ENCODE measurements around the gene NME3.
A peak's percentile ranks its signal among the peaks of the same experiment; 100 is the strongest.

The NME3 gene

DNA sequence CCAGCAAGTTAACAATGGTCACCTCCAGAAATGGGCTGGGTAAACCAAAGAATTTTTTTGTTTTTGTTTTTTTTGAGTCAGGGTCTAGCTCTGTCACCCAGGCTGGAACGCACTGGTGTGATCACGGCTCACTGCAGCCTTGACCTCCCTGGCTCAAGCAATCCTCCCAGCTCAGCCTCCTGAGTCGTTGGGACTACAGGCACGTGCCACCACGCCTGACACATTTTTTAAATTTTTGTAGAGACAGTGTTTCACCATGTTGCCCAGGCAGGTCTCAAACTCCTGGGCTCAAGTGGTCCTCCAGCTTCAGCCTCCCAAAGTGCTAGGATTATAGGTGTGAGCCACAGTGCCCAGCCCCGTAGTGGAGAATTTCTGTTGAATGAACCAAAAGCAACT, 9.3 kb upstream of the NME3 start:
- DNase-seq (ENCODE audit: low read depth), result no peak

GRCh38 chr16:1779741-1780676, 8.7 kb upstream of the NME3 start:
- no peak for DNase-seq (ENCODE audit: low read depth)

DNA sequence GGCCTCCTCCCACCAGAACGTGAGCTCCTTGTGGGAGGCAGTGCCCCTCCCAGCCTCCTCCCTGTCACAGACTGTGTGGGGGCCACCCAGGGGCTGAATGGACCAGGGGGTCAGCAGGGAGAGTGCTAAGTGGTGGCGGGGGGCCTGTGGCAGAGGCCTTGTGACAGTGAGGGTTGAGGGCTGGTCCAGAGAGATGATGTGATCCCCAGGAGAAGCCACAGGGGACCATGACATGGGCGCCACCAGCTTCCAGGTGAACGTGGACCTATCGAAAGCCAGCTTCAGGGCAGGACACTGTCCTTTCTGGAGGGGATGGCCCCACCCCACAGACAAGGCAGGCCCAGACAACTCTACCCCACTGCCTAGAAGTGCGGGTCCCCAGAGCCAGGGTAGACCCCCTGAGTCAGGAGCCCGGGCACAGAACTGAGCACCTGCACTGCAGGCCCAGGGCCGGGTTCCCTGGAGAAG, 7.9 kb upstream of the NME3 start:
- no peak for DNase-seq (ENCODE audit: low read depth)

DNA sequence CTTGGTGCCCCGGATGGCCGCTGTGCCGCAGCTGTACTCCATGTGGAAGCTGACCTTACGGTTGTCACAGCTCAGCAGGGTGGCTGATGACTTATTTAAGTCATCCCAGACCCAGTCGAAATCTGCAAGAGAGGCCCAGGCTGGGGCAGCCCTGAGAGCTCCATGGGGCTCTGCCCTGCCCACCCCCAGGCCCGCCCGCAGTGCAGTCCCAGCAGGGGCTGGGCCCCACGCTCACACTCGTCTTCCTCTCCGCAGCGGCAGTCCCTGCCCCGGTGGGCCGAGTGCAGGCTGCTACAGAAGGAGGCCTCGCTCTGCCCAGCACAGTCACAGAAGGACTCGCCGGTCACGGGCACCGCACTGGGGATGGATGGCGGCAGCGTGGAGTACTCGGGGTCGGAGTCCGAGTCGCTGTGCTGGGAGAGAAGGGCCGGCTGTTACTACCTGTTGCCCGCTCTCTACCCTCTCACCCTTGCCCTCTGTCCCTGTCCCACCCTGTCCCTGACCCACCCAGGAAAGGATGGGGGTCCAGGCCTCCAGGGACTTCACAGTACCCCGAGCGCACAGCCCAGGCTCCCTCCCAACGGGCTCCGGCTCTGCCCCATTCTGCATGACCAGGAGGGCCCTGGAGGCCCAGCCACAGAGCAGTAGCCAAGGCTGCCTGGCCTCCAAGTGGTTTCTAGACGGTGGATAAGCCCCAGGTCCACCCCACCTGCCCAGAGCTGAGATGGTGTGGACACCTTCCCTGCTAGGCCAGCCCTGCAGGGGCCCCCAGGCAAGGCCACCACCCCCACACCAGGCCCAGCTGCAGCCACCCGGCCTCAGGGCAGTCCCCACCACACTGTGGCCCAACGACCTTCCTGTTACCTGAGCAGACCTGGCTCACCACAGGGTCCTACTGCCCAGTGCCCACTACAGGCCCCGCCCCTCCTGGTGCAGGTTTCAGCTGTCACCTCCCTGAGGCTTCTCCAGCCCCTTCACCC, 7.1 kb upstream of the NME3 start:
- no peak for DNase-seq (ENCODE audit: low read depth)

DNA sequence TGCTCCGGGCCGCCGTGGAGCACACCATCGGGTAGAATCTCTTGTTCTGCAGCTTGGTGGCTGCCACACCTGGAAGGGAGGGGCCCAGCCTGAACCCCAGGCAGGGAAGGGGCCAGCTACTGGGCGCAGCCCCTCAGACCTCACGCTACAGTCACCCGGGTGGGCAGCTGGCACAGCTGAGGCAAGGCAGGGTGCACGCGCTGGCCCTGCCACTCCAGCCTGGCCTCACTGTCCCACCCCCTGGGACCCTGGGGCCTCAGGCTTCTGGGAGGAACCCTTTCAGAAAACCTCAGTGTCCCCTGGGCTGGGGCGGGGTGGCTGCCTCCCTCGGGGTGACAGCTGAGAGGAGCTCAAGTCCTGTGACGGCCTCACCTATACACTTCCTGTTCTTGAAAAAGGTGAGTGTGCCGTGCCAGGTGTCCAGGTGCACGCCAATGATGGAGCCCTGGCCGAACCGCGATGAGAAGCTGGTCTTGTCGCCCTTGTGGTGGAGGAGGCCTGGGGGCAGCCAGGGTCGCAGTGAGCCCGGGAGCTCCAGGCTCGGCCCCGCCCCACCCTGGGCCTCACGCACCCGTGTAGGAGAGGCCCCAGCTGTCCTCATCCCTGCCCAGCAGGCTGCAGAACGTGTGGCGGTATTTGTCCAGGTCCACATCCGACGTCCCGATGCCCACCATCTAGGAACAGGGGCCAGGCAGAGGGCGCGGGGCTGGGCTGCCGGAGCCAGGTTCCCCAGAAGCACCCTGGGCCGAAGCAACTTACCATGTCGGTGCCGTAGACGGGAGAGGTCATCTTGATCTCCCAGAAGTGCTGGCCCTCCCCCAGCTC, 6.2 kb upstream of the NME3 start:
- no peak for DNase-seq (ENCODE audit: low read depth)

DNA sequence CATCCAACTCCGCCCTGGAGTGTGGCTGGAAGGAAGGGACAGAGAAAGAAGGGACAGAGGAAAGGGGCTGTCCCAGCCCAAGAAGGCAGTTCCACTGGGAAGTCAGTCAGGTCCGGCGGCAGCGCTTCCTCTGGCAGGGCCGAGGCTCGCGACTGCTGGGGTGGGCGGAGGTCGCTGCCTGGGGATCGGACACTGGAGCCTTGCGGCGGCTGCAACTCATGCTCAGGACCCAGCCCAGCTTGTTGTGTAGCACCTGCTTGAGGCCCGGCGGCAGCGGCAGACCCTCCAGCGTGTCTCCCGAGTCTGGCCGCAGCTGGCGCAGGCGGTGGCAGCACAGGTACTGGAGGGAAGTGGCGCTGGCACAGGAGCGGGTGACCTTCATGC, 5.6 kb upstream of the NME3 start:
- no peak for DNase-seq (ENCODE audit: low read depth)

GRCh38 chr16:1776672-1776955, 5.3 kb upstream of the NME3 start:
- no peak for DNase-seq (ENCODE audit: low read depth)

DNA sequence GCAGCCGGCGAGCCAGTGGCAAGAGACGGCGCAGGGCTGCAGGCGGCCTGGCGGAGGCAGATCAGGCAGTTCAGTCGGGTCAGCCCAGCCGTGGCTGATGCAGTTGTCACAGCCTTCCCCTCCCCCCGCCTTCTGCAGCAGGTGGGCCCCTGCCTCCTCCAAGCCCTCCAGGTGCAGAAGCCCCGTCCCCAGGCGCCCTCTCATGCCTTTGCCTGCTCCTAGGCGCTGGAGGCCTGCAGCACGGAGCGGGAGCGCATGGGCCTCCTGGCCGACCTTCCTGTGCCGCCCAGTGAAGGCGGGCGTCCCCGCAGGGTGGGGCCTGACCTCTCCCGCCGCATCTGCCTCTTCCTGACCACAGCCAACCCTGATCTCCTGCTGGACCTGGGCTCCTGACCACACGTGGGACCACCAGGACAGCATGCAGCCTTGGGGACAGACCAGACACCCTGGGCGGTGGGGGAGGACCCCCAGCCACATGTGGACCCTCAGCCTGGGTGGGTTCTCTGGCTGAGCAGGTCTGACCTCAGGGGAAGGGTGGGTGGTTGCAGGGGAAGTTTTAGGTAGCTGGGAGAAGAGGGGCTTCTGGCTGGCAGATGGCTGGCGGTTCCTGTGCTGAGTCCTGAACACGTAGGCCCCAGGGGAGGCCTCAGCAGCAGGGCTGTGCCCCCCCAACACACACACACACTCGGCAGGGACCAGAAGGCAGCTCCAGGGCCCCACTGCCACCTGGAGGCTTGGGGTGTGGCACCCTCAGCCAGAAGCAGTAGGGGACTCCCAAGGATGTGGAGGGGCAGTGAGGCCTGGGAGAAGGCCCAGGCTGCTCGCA, 4.7 kb upstream of the NME3 start:
- DNase-seq (ENCODE audit: low read depth), result no peak

DNA sequence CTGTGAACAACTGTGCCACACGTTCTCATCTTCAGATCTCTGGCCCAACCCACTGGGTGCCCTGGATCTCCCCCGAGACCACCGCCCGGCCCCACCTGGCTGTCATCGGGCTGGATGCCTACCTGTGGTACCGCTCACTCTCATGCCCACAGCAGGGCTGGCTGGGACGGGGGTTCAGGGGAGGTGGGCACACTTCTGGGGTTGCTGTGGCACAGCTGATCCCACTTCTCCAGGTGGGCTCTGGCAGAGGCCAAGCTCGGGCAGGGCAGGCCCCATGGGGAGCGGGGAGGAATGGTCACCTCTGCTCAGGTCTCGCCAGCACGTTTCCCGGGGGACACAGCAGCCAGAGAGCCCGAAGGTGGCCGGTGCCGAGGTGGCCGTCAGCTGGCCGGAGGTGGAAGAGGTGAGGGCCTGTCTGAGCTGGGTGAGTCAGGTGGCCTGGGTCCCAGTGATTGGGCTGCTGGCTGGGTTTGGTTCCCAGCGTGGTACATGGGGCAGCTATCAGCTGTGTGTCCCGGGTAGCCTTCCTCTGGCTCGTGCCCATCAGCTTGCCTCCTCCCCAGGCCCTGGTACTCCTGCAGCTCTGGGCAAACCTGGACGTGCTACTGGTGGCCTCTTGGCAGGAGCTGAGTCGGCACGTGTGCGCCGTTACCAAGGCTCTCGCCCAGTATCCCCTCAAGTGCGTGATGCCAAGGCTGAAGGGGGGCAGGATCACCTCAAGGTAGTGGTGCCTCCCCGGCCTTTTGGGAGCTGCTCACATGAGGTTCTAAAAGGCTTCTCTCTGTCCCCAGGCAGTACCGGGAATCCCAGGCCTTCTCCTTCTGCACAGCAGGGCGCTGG, 3.9 kb upstream of the NME3 start:
- DNase-seq (ENCODE audit: low read depth), result no peak

GRCh38 chr16:1774448-1774780, 3.1 kb upstream of the NME3 start:
- DNase-seq (ENCODE audit: low read depth), result no peak

DNA sequence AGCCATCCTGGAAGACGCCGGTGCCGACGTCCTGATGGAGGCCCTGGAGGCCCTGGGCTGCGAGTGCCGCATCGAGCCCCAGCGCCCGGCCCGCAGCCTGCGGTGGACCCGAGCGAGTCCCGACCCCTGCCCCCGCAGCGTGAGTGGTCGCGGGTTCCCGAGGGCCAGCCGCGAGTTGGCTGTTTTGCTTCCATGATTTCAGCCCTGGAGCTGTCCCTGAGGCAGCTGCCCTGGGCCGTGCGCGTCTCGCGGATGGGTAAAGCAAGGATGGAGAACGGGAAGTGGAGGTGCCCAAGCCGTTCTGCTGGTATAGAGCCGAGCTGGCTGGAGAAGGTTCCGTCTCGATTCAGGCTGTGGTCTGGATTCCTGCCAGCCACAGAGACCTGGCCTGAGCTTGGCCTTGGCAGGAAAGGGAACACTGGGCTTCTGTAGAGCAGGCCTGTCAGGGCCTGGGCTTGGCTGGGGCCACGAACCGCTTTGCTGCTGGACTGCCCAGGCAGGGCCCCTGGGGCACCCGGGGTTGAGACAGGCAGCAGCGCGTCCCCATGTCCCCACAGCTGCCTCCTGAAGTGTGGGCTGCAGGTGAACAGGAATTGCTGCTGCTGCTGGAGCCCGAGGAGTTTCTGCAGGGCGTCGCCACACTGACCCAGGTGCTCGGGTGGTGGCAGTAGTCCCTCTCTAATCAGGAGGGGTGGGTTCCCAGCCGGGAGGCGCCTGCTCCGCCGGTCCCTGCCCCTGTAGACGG, 2.5 kb upstream of the NME3 start:
- no peak for DNase-seq (ENCODE audit: low read depth)

DNA sequence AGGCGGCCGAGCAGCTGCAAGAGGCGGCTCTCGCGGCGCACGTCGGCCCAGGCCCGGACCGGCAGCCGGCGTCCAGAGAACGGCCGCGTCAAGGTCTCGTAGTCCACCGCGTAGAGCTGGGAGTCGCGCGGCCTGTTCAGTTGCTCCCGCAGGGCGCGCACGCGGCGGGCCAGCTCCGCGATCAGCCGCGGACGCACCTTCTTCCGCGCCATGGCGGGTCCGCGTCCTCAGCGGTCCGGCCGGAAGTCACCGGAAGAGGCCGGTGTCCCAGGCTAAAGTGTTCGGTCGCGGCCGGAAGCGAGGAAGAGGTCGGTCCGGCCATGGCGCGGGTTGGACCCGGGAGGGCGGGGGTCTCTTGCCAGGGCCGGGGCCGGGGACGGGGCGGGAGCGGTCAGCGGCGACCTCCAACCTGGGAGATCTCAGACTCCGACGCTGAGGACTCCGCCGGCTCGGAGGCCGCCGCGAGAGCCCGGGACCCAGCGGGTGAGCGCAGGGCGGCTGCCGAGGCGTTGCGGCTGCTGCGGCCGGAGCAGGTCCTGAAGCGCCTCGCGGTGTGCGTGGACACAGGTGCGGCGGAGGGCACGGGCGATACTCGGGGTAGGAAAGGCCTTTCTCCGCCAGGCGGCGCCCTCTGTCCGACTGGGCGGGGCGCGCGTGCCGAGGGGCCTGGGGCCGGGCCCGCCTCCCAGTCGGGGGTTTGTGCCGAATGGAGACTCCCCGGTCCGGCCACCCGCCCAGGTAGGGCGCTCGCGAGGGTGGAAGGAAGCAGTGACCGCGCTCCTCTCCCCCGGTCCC, 1.8 kb upstream of the NME3 start, which contains the start of gene MRPS34:
Gene MRPS34 (minus strand): TSS at position 227 of the 795 bp plus-strand sequence. CDS start 15 bp downstream, at position 212.
- DNase-seq (ENCODE audit: low read depth), result peak; percentile 57

GRCh38 chr16:1772362-1772907, 1.1 kb upstream of the NME3 start, which contains the start of gene EME2:
EME2 (plus strand) TSS chr16:1772810; CDS start chr16:1773228, 418 bp downstream.
- no peak for DNase-seq (ENCODE audit: low read depth)

GRCh38 chr16:1771864-1772361, 570 bp upstream of the NME3 start:
- no peak for DNase-seq (ENCODE audit: low read depth)

- DNase-seq (ENCODE audit: low read depth), result no peak
These were observed 785 bp downstream of the NME3 start for GRCh38 chr16:1770328-1771187.

GRCh38 chr16:1769402-1770300, 1.7 kb downstream of the NME3 start:
- no peak for DNase-seq (ENCODE audit: low read depth)
